GM18499 (cell line): ENCODE results near the gene LRPPRC.

Experiments
- ATAC-seq: cut with Tn5 transposase; IDR thresholded peaks from one replicate; pipeline ENCODE4 v1.9.1; 2021; ENCODE audit warnings: moderate number of reproducible peaks; ENCODE audit not compliant: insufficient read depth, unreplicated experiment

LRPPRC gene

GRCh38 chr2:43837831-43838559, 157.8 kb downstream of the LRPPRC start:
- ATAC-seq, result no peak

GRCh38 chr2:43837033-43837432, 158.8 kb downstream of the LRPPRC start:
- ATAC-seq, result no peak
